Measurements from ENCODE around the gene TMEM53. TPM values are rescaled to one million over a fixed set of nuclear protein-coding genes. Genes with fewer than 3 reads are reported as not detected.

TMEM53 gene
- total RNA-seq, 1 experiment from 2014 or later: 9.3 TPM

GRCh38 chr1:44653107-44653964 lies 20.9 kb downstream of the TMEM53 start:
- POLR2A ChIA-PET (ENCODE audit: unreplicated experiment): no interaction called here
- no TSS peak for BruUV-seq (replicated peaks)
- CTCF ChIA-PET: interaction anchor here (1.1 to 1.4 kb wide), 2 partner anchors 21 to 275 kb away, joined by 5 to 7 read pairs; no protein-coding TSS in a partner anchor

GRCh38 chr1:44652445-44653106 lies 21.7 kb downstream of the TMEM53 start:
- H3K4me1 ChIP-seq (ENCODE audit: insufficient read depth, low read length): no peaks in the 10 kb centered on the region
- H3K27ac ChIP-seq (ENCODE audit: low read length): no peak overlapping the region
- DNase-seq (peak; percentile 87), ATAC-seq (peak; percentile 95)
- intact Hi-C loops (cut with micrococcal nuclease): loop anchor here (1.0 to 2.0 kb wide), 3 partner anchors 44 to 274 kb away; no protein-coding TSS in a partner anchor
- BruUV-seq (replicated peaks): no TSS peak
- H3K27me3 ChIP-seq (ENCODE audit: low read length): no peaks in the 10 kb centered on the region
- H3K9me3 ChIP-seq (ENCODE audit: low read length): no peaks in the 10 kb centered on the region
- peaks cover 9% of the 10 kb centered on the region; the same call in 1 of the 2 replicates for H3K36me3 ChIP-seq (ENCODE audit: low read depth, low read length)
- H3K9ac ChIP-seq (ENCODE audit: low read length): no peak overlapping the region
- no peak overlapping the region for H3K4me3 ChIP-seq (ENCODE audit: low read length)
- no peaks in the 10 kb centered on the region for H3K79me2 ChIP-seq (ENCODE audit: low read length)
- no peaks in the 10 kb centered on the region for H4K20me1 ChIP-seq (ENCODE audit: low read length)
- no peaks in the 10 kb centered on the region for H3F3A ChIP-seq (ENCODE audit: low read length, unreplicated experiment)
- H2AFZ ChIP-seq (ENCODE audit: low read length): no peak overlapping the region
- ChIA-PET POLR2A (ENCODE audit: unreplicated experiment) (no interaction called here), CTCF (interaction anchor here (1.0 to 1.4 kb wide), 4 partner anchors 10 to 275 kb away, joined by 3 to 7 read pairs (median 5); no protein-coding TSS in a partner anchor)
- TF ChIP-seq CTCF (conservative IDR thresholded peaks at IDR 0.05; ENCODE audit: low read depth, low read length): peak; percentile 95
- TF ChIP-seq EZH2phosphoT487 (IDR thresholded peaks at IDR 0.05; ENCODE audit: borderline replicate concordance, low read length): no peak
- H3K9me2 ChIP-seq (replicated peaks; ENCODE audit: low read length): no peaks in the 10 kb centered on the region
- H3K4me2 ChIP-seq (ENCODE audit: low read length): no peak overlapping the region

More at GRCh38 chr1:44653107-44653964, 20.9 kb downstream of the TMEM53 start:
- H3K36me3 ChIP-seq (ENCODE audit: low read depth, low read length): peaks cover 9% of the 10 kb centered on the region; the same call in 1 of the 2 replicates
- TF ChIP-seq EZH2 (IDR thresholded peaks at IDR 0.05; ENCODE audit: low read length, unreplicated experiment) (no peak), CTCF (conservative IDR thresholded peaks at IDR 0.05; ENCODE audit: low read depth, low read length) (peak; percentile 9; the same call in 1 of the 2 replicates)
- H3K4me1 ChIP-seq (ENCODE audit: insufficient read depth, low read length): no peaks in the 10 kb centered on the region
- no peaks in the 10 kb centered on the region for H4K20me1 ChIP-seq (ENCODE audit: low read length)
- no peak overlapping the region for H3K27ac ChIP-seq (ENCODE audit: low read length)
- DNase-seq (no peak), ATAC-seq (no peak)
- no peak overlapping the region for H3K4me2 ChIP-seq (ENCODE audit: low read length)
- no peaks in the 10 kb centered on the region for H3K9me3 ChIP-seq (ENCODE audit: low read length)
- no peaks in the 10 kb centered on the region for H3K79me2 ChIP-seq (ENCODE audit: low read length)
- intact Hi-C loops (cut with micrococcal nuclease): loop anchor here (1.0 to 2.0 kb wide), 3 partner anchors 45 to 275 kb away; no protein-coding TSS in a partner anchor
- no peaks in the 10 kb centered on the region for H3F3A ChIP-seq (ENCODE audit: low read length, unreplicated experiment)
- no peak overlapping the region for H3K9ac ChIP-seq (ENCODE audit: low read length)
- H3K27me3 ChIP-seq (ENCODE audit: low read length): no peaks in the 10 kb centered on the region
- no peaks in the 10 kb centered on the region for H3K9me2 ChIP-seq (replicated peaks; ENCODE audit: low read length)
- H3K4me3 ChIP-seq (ENCODE audit: low read length): no peak overlapping the region
- no peak overlapping the region for H2AFZ ChIP-seq (ENCODE audit: low read length)
